Measurements from ENCODE around the gene MUC5AC.

DNA sequence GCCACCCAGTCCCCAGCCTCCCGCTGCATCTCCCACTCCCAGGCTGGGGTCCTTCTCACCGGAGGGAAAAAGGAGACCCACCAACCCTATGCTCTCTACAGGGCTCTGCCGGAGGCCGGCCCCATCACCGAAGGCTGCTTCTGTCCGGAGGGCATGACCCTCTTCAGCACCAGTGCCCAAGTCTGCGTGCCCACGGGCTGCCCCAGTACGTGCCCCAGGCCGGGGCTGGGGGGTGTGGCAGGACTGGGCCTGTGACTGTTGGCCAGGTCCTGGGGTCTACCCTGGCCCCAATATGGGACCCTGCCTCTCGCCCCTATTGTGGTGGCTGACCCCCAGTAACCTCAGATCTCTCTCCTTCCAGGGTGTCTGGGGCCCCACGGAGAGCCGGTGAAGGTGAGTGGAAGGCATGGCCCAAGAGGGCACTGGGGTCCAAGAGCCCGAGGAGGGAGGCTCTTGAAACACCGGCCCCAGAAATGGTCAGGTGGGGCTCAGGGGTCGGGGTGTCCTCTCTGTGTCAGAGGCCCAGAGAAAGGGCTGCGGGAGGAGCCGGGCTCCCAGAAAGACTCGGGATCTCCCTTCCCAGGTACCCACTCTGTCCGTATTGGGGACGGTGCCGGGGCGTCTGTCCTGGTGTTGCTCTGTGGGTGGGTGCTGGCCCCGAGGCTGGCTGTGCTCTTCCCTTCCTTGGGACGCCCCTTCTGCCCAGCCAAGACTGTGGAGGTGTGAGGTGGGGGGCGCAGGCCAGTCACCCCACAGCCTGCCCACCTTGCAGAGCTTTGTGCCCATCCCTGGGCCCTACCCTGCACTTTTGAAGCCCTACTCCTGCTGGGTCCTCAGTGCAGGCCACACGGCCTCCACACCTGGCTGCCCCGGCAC lies 39.0 kb downstream of the MUC5AC start:
- TF ChIP-seq POLR2AphosphoS5 (IDR thresholded peaks at IDR 0.05; ENCODE audit: borderline replicate concordance, low read depth, low read length) (no peak), EZH2 (IDR thresholded peaks at IDR 0.05) (no peak), FOXP2 (optimal IDR thresholded peaks at IDR 0.05; ENCODE audit: control extremely low read depth, extremely low read length, insufficient read depth) (no peak)

All from SK-N-MC (cell line).